GM18909 (cell line): ENCODE results near the gene WDFY2.
A peak's percentile ranks its signal among the peaks of the same experiment; 100 is the strongest.
"Not testable (repeated sequence)": the region's sequence is repeated elsewhere in the genome, so short reads cannot be mapped to it uniquely, and the experiment has no call there.

Source experiments
- ATAC-seq: cut with Tn5 transposase; IDR thresholded peaks from one replicate; pipeline ENCODE4 v1.9.1; 2021; ENCODE audit warnings: mild to moderate bottlenecking; ENCODE audit not compliant: unreplicated experiment, poor library complexity

The WDFY2 gene

DNA sequence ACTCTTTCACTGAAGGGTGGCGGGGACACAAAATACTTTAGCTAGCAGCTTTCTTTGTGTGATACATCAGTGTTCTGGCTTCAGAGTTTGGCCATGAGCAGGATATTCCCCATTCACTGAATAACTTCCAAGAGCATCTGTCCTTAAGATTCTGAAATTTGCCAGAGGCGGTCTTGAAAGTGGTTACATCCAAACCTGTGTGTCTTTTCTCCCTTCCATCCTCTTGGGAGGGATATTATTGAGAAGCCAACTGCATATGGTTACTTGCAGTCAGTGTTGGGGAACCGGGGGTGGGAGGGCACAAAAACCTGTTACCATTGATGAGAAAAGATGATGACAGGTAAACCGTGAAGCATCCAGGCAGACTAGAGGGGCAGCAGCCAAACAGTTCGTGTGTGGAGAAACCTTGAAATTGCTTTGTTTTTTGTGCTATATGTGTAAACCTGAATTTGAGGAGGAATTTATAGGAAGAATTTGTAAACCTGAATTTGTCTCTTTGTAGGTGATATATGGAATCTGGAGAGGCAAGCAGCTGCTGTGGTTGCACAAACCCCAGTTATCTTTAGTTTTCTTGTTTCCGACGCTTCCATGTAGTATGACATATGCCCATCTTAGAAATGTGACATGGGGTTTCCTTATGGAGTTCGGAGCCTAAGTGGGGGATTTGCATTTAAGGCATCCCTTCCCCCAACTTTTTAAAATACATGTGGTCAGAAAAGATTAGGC, 104.8 kb downstream of the WDFY2 start:
- no peak for ATAC-seq

DNA sequence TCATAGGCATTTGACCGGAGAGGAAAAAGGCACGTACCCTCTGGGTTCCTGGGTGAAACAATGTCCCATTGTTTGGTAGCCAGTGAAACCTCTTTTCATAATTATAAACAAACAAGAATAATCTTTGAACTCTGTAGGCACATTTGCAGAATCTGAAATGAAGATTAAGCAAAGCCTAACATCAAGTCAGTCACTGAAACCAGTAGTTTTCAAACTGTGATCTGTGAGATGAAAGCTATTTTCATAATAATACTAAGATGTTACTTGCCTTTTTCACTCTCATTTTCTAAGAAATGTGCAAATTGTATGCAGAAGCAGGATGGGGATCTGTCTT, 105.4 kb downstream of the WDFY2 start:
- no peak for ATAC-seq

DNA sequence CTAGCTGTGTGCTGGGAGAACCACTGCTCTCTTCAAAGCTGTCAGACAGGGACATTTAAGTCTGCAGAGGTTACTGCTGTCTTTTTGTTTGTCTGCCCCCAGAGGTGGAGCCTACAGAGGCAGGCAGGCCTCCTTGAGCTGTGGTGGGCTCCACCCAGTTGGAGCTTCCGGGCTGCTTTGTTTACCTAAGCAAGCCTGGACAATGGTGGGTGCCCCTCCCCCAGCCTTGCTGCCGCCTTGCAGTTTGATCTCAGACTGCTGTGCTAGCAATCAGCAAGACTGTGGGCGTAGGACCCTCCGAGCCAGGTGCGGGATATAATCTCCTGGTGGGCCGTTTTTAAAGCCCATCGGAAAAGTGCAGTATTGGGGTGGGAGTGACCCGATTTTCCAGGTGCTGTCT, 111.4 kb downstream of the WDFY2 start:
- not testable (repeated sequence) for ATAC-seq

DNA sequence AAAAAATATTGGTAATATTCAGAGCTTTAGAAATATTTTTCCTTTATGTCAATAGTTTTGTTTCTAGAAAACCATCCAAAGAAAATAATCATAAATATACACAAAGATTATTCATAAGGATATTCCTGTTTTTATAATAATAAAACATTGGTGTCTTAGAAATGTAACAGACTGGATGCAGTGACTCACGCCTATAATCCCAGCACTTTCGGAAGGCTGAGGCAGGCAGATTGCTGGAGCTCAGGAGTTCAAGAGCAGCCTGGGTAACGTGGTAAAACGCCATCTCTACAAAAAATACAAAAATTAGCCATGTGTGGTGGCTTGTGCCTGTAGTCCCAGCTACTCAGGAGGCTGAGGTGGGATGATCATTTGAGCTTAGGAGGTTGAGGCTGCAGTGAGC, 112.9 kb downstream of the WDFY2 start:
- ATAC-seq = no peak

DNA sequence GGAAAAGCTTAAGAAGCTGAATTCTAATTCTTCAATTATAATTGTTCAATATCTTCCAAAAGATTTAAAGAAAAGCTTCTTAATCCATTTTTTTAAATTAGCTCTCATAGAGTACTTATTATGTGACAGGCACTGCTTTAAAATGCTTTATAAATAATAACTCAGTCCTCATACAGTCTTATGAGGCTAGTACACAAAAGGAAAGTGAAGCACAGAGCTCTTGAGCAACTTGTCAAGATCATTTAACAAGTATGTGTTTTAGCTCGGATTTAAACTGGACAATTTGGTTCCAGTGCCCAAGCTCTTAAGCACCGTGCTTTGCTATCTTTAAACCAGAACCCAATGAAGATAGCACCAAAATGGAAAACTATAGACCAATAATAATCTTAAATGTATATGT, 113.6 kb downstream of the WDFY2 start:
- no peak for ATAC-seq

DNA sequence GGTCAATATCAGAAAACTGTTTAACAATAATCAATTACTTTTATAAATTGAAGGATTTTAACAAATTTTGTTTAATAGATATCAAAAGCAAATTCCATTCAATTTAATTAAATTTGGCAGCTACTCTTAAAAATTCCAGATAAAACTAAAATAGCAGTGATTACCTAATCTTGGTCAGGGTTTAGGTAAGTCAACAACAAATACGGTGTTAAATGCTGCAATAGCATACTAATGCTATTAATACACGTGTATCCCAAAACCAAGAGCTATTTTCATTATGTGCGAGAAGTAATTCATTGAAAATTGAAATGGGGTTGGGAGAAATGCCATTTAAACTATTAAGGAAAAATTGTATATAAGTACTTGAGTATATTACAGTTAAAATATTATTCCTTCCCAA, 114.1 kb downstream of the WDFY2 start:
- no peak for ATAC-seq

DNA sequence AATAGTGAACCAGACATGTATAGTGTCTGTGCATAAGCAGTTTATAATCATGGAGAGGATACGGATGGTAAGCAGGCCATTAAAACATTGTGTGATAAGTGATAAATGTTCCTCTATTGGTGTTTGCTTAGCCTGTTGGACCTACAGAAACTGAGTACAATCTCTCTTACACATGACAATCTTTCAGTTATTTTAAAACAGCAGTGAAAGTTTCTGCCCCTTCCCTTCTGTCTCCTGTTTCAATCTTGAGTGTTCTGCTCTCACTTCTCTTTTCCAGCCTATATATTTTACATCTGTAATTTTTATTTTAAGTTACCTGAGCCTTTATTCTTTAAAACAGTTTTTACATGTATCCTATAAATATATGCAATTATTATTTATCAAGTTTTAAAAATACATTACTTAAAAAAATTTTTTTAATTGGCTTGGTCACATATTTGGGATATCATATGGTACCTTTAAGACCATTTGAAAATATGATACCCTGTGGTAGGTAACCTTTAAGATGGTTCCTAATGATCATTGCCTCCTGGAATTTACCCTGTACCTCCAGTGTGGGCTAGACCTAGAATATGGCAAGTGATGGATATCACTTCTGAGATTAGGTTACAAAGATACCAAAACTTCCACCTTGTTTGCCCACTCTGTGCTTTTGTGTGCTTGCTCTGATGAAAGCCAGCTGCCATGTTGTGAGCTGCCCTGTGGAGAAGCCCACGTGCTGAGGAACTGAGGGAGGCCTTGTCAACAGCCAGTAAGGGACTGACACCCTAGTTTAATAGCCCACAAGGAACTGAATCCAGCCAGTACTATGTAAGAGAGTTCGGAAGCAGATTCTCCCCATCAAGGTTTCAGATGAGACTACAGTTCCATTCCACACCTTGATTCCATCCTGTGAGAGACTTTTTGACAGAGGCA, 120.4 kb downstream of the WDFY2 start:
- ATAC-seq = peak; percentile 89

DNA sequence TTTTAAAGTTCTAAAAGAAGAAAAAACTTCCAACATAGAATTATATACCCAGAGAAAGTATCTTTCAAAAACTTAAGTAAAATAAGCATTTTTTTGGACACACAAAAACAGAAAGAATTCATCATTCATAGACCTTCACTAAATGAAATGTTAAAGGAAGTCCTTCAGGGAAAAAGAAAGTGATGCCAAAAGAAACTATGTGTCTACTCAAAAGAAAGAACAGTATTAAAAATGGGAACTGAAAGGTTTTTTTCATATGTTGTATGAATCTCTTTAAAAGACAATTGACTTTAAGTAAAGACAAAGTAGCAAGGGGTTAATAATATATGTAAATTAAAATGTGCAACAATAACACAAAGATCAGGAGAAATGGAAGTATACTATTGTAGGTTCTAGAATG, 123.2 kb downstream of the WDFY2 start:
- no peak for ATAC-seq

DNA sequence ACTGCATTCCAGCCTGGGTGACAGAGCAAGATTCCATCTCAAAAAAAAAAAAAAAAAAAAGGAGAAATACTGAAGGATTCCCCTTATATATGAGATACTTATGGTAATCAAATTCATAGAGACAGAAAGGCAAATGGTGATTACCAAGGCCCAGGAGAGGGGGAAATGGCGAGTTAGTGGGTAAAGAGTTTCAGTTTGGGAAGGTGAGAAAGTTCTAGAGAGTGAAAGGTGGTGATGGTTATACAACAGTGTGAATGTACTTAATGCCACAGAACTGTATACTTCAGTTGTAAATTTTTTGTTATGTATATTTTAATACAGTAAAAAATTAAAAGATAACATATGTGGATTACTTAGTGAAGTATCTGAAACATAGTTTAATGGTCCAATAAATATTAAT, 129.5 kb downstream of the WDFY2 start:
- no peak for ATAC-seq

DNA sequence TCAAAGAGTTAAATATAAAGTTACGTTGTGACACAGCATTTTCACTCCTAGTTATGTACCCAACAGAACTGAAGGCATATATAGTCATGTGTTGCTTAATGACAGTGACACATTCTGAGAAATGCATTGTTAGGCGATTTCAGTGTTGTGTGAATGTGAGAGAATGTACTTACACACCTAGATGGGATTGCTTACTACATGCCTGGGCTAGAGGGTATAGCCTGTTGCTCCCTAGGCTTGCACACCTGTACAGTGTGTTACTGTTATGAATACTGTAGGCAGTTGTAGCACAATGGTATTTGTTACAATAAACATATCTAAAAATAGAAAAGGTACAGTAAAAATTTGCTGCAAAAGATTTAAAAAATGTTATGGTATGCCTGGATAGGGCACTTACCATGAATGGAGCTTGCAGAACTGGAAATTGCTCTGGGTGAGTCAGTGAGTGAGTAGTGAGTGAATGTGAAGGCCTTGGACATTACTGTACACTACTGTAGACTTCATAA, 130.5 kb downstream of the WDFY2 start:
- no peak for ATAC-seq

DNA sequence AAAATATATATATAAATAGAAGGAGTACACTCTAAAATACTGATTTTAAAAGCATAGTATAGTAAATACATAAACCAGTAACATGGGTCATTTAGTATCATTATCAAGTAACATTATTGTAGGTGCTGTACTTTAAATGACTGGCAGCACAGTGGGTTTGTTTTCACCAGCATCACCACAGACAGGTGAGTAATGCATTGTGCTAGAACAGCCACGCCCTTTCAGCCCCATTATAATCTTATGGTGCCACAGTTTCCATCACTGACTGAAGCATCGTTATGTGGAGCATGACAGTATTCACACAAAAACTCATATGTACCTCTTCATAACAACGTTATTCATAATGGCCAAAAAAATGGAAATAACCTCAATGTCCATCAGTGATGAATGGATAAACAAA, 131.4 kb downstream of the WDFY2 start:
- ATAC-seq = no peak

DNA sequence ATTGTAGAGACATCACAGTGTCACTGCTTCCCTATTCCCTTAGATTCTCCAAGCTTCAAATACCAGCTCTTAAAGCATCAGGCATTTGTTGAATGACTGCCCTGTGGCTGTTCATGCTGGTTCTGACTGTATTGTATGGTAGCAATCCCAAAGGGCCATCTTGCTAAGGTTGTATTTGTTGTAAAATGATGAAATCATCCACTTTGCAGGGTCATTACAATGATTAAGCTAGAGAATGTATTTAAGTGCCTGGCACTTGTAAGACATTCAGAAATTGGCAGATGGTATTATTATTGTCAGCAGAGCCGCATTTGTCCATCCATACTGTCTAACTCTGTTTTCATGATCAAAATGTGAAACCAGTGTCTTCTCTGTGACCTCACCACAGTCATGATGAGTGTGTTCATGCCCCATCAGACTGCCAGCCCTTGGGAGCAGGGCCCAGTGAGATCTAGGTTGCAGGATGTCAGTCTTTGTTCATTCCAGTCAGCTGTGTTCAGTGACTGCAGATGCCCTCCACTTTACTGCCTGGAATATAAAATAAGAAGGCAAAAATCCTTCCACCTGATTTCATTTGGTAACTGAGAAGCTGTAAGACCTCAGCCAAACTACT, 133.6 kb downstream of the WDFY2 start:
- ATAC-seq = no peak

DNA sequence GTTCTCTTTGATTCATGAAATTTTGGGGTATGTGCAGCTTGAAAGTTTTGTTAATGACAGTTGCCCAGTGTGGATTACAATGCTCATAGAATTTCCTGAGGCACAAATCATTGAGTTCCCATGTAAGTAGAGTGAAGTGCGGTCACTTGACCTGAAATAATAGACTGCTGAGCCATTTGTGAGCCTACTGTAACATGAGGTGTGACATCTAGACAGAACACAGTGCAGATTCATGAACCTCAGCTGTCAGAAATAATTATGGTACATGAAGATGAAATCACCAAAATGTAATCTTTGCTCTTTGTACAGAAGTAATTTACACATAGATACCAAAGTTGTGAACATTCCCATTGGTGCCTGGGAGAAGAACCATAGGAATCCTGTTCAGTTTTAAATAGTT, 135.1 kb downstream of the WDFY2 start:
- ATAC-seq = no peak

DNA sequence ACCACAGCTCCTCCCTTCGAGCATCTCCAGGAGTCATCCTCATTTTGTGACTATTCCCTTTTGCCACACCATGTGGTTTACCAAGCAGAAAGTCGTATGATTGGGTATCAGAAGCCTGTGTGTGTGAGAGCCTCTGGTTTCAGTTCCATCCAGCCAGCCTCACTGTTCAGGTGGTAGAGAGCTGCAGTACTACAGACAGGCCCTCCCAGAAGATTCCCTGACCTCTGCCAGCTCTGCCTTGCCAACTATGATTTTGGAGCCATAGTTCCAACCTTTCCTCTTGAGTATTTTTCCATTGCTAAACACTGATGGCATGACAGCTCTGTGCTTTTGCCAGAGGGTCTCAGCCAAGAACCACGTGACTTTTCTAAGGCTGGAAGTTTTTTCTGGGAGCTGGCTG, 137.2 kb downstream of the WDFY2 start:
- ATAC-seq = peak; percentile 90

DNA sequence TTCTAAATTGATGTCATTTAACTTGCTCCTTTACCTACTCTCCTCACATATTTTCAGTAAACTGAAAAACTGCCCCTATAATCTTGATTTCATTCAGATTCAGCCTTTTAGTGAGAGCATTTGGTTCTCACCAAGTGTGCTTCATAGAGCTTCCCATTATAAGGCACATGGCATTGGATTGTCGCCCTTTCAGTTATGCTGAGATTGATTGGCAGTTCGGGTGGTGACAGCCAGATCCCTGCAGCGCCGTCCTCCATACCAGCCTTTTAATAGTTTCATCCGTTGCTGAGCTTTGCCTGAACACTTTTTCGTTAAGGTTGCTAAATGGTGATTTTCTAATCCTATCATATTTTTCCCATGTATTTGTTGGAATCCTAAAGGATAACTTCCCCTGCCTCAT, 139.3 kb downstream of the WDFY2 start:
- no peak for ATAC-seq

DNA sequence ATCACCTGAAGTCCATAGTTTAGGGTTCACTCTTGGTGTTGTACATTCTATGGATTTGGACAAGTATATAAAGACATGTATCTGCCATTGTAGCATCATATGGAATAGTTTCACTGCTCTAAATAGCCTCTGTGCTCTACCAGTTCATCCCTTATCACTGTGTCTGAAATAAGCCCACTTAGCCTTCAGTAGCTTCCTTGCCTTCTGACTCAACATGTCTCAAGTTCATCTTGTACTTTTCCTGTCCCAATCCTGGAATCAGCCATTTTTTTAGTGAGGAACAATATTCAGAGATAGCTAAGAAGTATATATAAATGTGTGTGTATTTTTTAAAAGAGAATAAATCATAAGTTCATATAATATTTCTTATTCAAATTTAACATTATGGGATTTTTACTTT, 140.5 kb downstream of the WDFY2 start:
- ATAC-seq = no peak

DNA sequence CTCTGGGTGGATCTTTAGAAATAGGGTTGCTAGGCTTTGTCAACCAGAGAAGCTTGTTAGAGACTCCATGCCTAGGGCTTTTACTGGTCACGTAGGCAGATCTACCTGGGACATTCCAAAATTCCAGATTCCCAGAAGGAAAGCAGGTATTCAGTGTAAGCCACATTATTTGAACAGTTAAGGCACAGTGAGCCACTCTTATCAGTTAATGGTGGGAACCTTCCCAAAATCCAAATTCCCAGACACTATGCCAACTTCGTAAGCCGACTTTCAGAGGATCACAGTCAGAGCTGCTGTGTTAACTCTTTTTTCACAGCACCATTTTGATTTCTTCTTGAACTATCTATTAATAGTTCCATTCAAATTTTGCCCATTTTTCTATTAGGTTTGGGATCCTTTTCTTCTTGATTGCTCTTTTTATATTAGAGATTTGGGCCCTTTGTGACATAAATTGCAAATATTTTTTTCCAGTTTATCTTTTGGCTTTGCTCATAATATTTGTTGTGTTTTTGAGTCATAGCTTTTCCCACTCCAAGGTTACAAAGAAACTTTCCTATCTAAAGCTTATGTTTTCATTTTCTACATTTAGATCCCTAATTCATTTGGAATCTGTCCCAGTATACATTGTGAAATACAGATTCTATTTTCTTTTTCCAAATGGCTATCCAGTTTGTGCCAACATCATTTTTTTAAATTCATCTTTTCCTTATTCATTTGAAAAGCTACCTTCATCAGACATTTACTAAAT, 142.4 kb downstream of the WDFY2 start:
- ATAC-seq = no peak

DNA sequence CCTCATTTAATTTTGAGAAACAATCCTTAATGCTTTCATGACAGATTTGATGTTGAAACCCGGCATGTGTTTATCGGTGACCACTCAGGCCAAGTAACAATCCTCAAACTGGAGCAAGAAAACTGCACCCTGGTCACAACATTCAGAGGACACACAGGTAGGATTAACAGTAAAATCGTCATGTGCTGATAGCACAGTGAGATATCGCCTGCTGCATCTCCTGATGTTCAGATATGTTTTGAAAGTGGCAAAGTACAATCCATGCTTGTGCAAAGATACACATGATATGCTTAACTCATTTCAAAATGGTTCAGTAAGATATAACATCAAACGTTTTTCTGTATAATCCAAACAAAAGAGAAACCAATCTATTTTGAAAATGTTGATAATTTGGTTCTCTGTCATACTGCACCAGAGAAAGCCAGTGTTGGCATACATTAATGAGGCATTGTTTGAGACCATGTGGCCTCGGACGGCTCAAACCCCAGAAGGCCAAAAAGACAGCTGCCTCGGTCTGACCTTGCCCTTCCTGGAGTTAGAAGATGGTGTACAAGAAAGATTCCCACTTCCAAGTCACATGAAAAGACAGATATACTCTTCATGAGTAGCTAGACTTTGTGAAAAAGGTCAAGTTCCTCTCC, 143.5 kb downstream of the WDFY2 start:
- no peak for ATAC-seq

DNA sequence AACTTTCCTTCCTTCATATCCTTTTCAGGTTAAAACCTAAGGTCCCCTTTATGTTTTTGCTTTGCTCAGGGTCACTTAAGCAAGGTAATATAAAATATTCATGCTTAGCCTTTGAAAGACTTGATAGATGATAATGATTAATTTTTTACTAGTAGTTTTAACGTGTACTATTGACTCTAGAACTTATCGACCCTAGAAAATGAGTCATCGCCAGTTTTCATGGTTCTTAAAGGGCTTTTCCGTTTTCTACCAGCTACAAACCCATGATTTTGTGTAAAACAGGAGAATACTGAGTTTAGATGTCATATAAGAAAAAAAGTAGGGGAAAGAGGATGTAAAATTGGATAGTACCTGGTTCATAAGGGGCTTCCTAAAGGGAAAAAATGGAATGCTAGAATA, 144.0 kb downstream of the WDFY2 start:
- ATAC-seq = no peak

DNA sequence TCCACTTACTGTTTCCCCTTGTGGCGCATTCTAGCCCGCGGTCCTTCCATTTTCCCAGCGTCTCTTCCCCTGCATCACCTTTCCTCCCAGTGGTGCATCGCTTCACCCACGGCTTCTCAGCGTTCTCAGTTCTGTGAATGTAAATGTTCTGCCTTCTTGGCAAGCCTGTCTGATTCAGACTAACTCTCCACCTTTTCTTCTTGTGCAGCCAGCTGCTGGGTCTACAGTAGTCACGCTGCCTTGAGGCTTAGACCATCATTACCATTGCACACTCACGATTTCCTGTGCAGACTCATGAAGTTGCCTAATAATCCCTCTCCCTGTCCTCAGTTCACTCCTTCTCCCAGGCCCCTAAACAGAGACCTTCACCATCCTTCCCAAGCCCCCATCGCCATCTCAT, 144.7 kb downstream of the WDFY2 start:
- no peak for ATAC-seq
